T-cell (primary cell): ENCODE measurements around the gene VKORC1L1. TPM values are rescaled to one million over a fixed set of nuclear protein-coding genes. Genes with fewer than 3 reads are reported as not detected.
"Not testable (repeated sequence)": the region's sequence is repeated elsewhere in the genome, so short reads cannot be mapped to it uniquely, and the experiment has no call there.

Experiments used
- ATAC-seq, 4 experiments: fragments of 200-7000 bp in 3 of 4; fragments of 150-1000 bp in 1 of 4; cut with Tn5 transposase; replicated peaks in 1 of 4; 1 replicate in 3 of 4; 2 replicates in 1 of 4; pipeline ENCODE4 v1.10.0; 2021; ENCODE audit warnings: moderate library complexity in 3 of 4, mild to moderate bottlenecking in 2 of 4, moderate number of reproducible peaks in 1 of 4
- CTCF ChIA-PET, 2 donors: fragments of 300-600 bp; sonication (Branson Sonifier 250); formaldehyde crosslinking; loops; one replicate each; lab custom pipeline; 2022; ENCODE audit warnings: antibody characterized with exemption in 2 of 2; lab: Charles Lee
- POLR2A ChIA-PET, 2 donors: fragments of 300-600 bp; sonication (Branson Sonifier 250); formaldehyde crosslinking; loops; one replicate each; lab custom pipeline; 2022; ENCODE audit warnings: antibody characterized with exemption in 2 of 2; lab: Charles Lee
- DNase-seq, 35 experiments: peaks; one replicate each; pipeline versions ENCODE4 v3.0.0 to v3.0.0-alpha.2; 2013 to 2023
- H3K27ac ChIP-seq: one replicate; pipeline ENCODE4 v1.5.1; 2013; ENCODE audit warnings: low read length
- H3K27me3 ChIP-seq, 2 experiments: replicated peaks in 1 of 2; 1 replicate in 1 of 2; 2 replicates in 1 of 2; pipeline versions ENCODE4 v1.6.1 to v1.7.0; 2013; ENCODE audit warnings: low read length in 1 of 2, mixed read lengths in 1 of 2; ENCODE audit not compliant: control insufficient read depth in 2 of 2, insufficient read depth in 2 of 2; ENCODE audit errors: extremely low read depth in 1 of 2
- H3K36me3 ChIP-seq, 2 donors: 1 replicate in 1 of 2; 2 replicates in 1 of 2; pipeline versions ENCODE4 v1.6.1 to v1.7.0; 2013; ENCODE audit warnings: low read length in 1 of 2; ENCODE audit not compliant: control insufficient read depth in 2 of 2, insufficient read depth in 1 of 2; ENCODE audit errors: extremely low read depth in 1 of 2
- H3K4me1 ChIP-seq, 2 experiments: 1 replicate in 1 of 2; 2 replicates in 1 of 2; pipeline versions ENCODE4 v1.6.1 to v1.7.0; 2013; ENCODE audit warnings: low read length in 2 of 2, mixed read lengths in 1 of 2; ENCODE audit not compliant: insufficient read depth in 2 of 2, control insufficient read depth in 1 of 2; ENCODE audit errors: extremely low read depth in 1 of 2
- H3K4me3 ChIP-seq, 2 donors: 1 replicate in 1 of 2; 2 replicates in 1 of 2; pipeline versions ENCODE4 v1.5.1 to v1.7.0; 2013; ENCODE audit warnings: mild to moderate bottlenecking in 2 of 2, low read length in 1 of 2, moderate library complexity in 1 of 2; ENCODE audit not compliant: control insufficient read depth in 1 of 2; ENCODE audit errors: extremely low read depth in 1 of 2
- H3K9me3 ChIP-seq: 2 replicates; pipeline ENCODE4 v1.7.0; 2013
- H3K27ac Mint-ChIP-seq, 2 donors: one replicate each; pipeline ENCODE4 v1.8.0; 2020 to 2021; ENCODE audit warnings: mild to moderate bottlenecking in 2 of 2, mixed read lengths in 2 of 2
- H3K27me3 Mint-ChIP-seq, 2 donors: one replicate each; pipeline ENCODE4 v1.8.0; 2021 to 2022; ENCODE audit warnings: mixed read lengths in 2 of 2
- H3K36me3 Mint-ChIP-seq: one replicate; pipeline ENCODE4 v1.8.0; 2021; ENCODE audit warnings: mixed read lengths
- H3K4me1 Mint-ChIP-seq, 3 donors: one replicate each; pipeline ENCODE4 v1.8.0; 2020 to 2022; ENCODE audit warnings: mixed read lengths in 3 of 3, mild to moderate bottlenecking in 1 of 3
- H3K4me3 Mint-ChIP-seq, 3 donors: one replicate each; pipeline ENCODE4 v1.8.0; 2020 to 2022; ENCODE audit warnings: mild to moderate bottlenecking in 3 of 3, mixed read lengths in 3 of 3, moderate library complexity in 3 of 3
- H3K9me3 Mint-ChIP-seq, 3 donors: one replicate each; pipeline ENCODE4 v1.8.0; 2020 to 2022; ENCODE audit warnings: mixed read lengths in 3 of 3
- WGBS: methylation state at CpG from one replicate; pipeline ENCODE4 v1.1.5; 2013; ENCODE audit warnings: missing lambda C conversion rate; ENCODE audit not compliant: insufficient coverage; 5-methylcytosine and 5-hydroxymethylcytosine counted together
- total RNA-seq, 35 experiments: library from RNA in 6 of 35; stranded (reverse) in 6 of 35; fragments of 120-200 nt in 1 of 35; gene quantifications; one replicate each; pipeline versions ENCODE4 v1.2.1 to v1.2.4 and lab custom pipeline; 2013 to 2026

Gene VKORC1L1
- total RNA-seq, 5 donors from 2014 or later (not counting 1 experiment from before 2014, with no cell fraction given) = 3.8 to 13.2 (median 10.8) TPM

DNA sequence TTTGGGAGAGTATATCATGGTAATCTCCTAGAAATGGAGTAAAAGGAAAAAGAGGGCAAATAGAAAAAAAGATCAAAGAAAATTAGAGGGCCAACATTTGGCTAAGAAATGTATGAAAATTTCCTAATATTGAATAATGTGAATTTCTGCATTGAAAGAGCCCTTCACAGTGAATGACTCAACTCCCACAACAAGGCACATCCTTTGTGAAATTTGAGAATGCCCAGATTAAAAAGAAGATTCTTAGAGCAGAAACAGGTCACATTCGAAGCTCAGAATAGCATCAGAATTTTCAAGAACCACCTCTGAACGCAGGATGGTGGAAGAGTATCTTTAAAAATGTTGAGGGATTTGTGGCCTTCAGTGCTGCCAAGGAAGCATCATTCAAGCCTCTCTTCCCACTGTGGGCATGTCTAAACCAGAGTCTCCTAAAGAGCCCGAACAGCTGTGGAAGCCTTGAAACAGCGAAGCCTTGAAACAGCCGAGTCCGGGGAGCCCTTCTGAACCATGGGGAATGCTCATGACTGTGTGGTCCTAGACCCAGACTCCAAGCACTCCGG is 65.5 kb downstream of the VKORC1L1 start:
- no peaks in the 10 kb centered on the region for H3K36me3 ChIP-seq
- DNase-seq (no peak), ATAC-seq (no peak)
- H3K4me1 Mint-ChIP-seq = peaks cover 3 to 5% (median 3%) of the 10 kb centered on the region in 3 donors
- ChIA-PET POLR2A (no interaction called here), CTCF (no interaction called here)
- no peaks in the 10 kb centered on the region for H3K27me3 Mint-ChIP-seq
- H3K4me3 Mint-ChIP-seq = no peak overlapping the region
- H3K27me3 ChIP-seq = no peaks in the 10 kb centered on the region
- 99% methylated on average over 5 of the region's 7 CpGs for WGBS
- H3K36me3 Mint-ChIP-seq = peaks cover 47% of the 10 kb centered on the region
- H3K27ac ChIP-seq = no peak overlapping the region
- H3K4me3 ChIP-seq = no peak overlapping the region
- H3K9me3 ChIP-seq = no peaks in the 10 kb centered on the region
- no peak overlapping the region for H3K27ac Mint-ChIP-seq
- no peaks in the 10 kb centered on the region for H3K4me1 ChIP-seq
- H3K9me3 Mint-ChIP-seq = peaks cover 9 to 11% (median 9%) of the 10 kb centered on the region in 3 donors

DNA sequence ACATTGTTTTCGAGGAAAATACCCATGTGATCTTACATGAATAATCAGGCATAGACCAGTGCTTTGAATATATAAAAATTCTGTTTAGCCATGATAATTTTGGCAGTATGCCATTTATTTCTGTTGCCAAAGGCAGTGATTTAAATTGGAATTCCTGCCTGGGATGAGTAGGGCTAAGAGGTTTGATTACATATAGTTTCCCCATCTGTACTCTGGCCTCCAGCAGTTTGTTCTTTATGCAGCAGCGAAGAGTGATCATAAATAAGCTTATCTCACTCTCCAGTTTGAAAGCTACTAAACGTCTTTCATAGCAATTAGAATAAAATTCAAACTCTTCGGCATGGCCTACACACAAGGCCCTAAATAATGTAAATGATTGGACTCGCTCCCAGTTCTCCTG is 72.9 kb downstream of the VKORC1L1 start:
- H3K27ac ChIP-seq, H3K4me1 Mint-ChIP-seq, H3K9me3 Mint-ChIP-seq, H3K4me1 ChIP-seq, H3K27ac Mint-ChIP-seq, H3K9me3 ChIP-seq, CTCF ChIA-PET, ATAC-seq, H3K27me3 Mint-ChIP-seq, H3K36me3 ChIP-seq, H3K36me3 Mint-ChIP-seq, H3K27me3 ChIP-seq, H3K4me3 ChIP-seq, H3K4me3 Mint-ChIP-seq, DNase-seq: not testable (repeated sequence)
- POLR2A ChIA-PET = interaction anchor here in 1 of 2 donors (0.6 kb wide), 1 partner anchor 1098 kb away, joined by 4 read pairs; no protein-coding TSS in a partner anchor
- no CpG with 5 or more reads among the region's 5 CpGs for WGBS

DNA sequence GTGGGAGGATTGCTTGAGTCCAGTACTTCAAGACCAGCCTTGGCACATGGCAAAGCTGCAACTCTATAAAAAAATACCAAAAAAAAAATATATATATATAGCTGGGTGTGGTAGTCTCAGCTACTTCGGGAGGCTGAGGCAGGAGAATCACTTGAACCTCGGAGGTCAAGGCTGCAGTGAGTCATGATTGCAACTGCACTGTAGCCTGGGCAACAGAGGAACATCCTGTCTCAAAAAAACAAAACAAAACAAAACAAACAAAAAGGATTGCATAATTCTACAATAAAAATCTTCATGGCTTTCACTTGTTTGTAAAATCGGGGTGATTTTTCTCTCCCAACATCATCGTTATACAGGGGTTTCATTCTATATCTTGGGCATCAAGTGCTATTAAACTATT is 74.0 kb downstream of the VKORC1L1 start:
- DNase-seq = no peak
- Histone ChIP-seq H3K9me3 (no peaks in the 10 kb centered on the region), H3K36me3 (no peaks in the 10 kb centered on the region), H3K27ac (no peak overlapping the region), H3K4me3 (no peak overlapping the region), H3K4me1 (no peaks in the 10 kb centered on the region), H3K27me3 (no peaks in the 10 kb centered on the region)
- H3K4me1 Mint-ChIP-seq = peaks cover 0 to 4% (median 0%) of the 10 kb centered on the region in 3 donors
- no peak overlapping the region for H3K4me3 Mint-ChIP-seq
- no peaks in the 10 kb centered on the region for H3K27me3 Mint-ChIP-seq
- no peaks in the 10 kb centered on the region for H3K36me3 Mint-ChIP-seq
- ATAC-seq = no peak
- POLR2A ChIA-PET = no interaction called here
- WGBS = 60% methylated on average over 1 of the region's 4 CpGs
- H3K9me3 Mint-ChIP-seq = no peaks in the 10 kb centered on the region
- H3K27ac Mint-ChIP-seq = peak overlapping the region in 1 of 2 donors; percentile 27
- CTCF ChIA-PET = no interaction called here

DNA sequence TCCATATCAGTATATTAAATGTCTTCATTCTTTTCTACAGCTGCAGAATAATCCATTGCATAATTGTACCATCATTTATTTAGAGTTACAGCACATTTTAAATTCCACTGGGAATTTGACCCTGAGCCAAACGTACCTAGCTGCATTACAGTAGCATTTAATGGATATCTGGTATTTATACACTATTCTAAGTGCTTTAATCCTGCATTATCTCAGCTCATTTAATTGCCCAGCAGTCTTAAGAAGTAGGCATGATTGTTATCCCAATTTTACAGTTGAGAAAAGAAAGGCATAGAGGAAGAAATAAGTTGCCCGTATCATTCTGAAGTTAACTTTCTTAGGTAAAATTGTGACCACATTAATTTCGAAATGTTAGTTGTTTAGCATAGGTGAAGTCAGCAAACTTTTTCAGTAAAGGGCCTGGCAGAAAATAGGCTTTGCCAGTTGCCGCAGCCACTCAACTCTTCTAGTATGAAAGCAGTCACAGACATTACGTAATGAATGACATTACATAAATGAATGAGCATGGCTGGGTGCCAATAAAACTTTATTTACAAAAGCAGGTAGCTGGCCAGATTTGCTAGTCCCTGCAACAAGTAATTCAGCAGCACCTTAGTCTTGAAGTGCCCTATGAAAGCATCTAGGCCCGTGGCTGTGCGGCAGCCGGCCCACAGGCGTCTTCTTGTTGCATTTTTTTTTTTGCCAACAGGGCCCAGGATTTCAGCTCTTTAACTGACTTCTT is 79.1 kb downstream of the VKORC1L1 start:
- H3K27me3 Mint-ChIP-seq = no peaks in the 10 kb centered on the region
- 96% methylated on average over 4 of the region's 9 CpGs for WGBS

DNA sequence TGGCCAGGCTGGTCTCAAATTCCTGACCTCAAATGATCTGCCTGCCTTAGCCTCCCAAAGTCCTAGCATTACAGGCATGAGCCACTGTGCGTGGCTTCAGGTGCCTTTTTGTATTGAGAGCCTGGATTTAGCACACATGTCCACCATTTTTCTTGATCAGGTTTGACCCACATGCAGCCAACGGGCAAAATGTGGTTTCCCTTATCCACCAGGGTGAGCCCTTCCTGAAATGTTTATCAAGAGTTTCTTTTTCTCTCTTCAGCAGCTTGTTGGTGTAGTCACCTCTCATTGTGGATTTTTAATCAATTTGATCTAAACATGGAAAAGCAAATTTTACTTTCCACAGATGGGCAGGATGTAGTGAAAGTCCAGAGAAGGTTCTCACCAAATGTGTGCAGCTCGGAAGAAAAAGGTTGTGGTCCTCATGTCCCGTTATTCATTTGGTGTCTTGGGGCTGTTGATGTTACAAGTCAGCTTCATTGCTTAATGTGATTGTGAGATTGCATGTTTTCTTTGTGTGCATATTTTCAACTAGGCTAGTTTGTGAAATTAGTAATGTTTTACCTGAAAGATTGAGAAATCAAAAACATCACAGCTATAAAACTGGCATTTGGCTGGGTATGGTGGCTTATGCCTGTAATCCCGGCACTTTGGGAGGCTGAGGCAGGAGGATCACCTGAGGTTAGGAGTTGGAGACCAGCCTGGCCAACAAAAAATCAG is 80.3 kb downstream of the VKORC1L1 start:
- no peaks in the 10 kb centered on the region for H3K9me3 ChIP-seq
- no peak overlapping the region for H3K27ac ChIP-seq
- no peak overlapping the region for H3K4me3 ChIP-seq
- WGBS = 91% methylated on average over 4 of the region's 5 CpGs
- Mint-ChIP-seq H3K4me3 (no peak overlapping the region), H3K9me3 (no peaks in the 10 kb centered on the region), H3K27ac (no peak overlapping the region), H3K4me1 (no peaks in the 10 kb centered on the region), H3K27me3 (no peaks in the 10 kb centered on the region), H3K36me3 (peaks cover 26% of the 10 kb centered on the region)
- DNase-seq = no peak
- ATAC-seq = no peak
- ChIA-PET CTCF (no interaction called here), POLR2A (no interaction called here)
- no peaks in the 10 kb centered on the region for H3K27me3 ChIP-seq
- H3K4me1 ChIP-seq = no peaks in the 10 kb centered on the region
- peaks cover 4 to 20% of the 10 kb centered on the region in 2 donors for H3K36me3 ChIP-seq

More for the DNA sequence above, 79.1 kb downstream of the VKORC1L1 start:
- POLR2A ChIA-PET = interaction anchor here in 1 of 2 donors (0.6 to 0.9 kb wide), 3 partner anchors 11 to 860 kb away, joined by 3 to 6 read pairs (median 4); no protein-coding TSS in a partner anchor
- Histone ChIP-seq H3K27me3 (no peaks in the 10 kb centered on the region), H3K9me3 (no peaks in the 10 kb centered on the region), H3K27ac (no peak overlapping the region), H3K4me3 (no peak overlapping the region), H3K4me1 (no peaks in the 10 kb centered on the region), H3K36me3 (peaks cover 4 to 20% of the 10 kb centered on the region in 2 donors)
- DNase-seq (no peak), ATAC-seq (no peak)
- CTCF ChIA-PET = interaction anchor here in 1 of 2 donors (0.5 kb wide), 1 partner anchor 151 kb away, joined by 4 read pairs; no protein-coding TSS in a partner anchor
- H3K27ac Mint-ChIP-seq = no peak overlapping the region
- H3K4me3 Mint-ChIP-seq = no peak overlapping the region
- no peaks in the 10 kb centered on the region for H3K9me3 Mint-ChIP-seq
- H3K36me3 Mint-ChIP-seq = peaks cover 26% of the 10 kb centered on the region
- H3K4me1 Mint-ChIP-seq = peaks cover 0 to 2% (median 0%) of the 10 kb centered on the region in 3 donors

DNA sequence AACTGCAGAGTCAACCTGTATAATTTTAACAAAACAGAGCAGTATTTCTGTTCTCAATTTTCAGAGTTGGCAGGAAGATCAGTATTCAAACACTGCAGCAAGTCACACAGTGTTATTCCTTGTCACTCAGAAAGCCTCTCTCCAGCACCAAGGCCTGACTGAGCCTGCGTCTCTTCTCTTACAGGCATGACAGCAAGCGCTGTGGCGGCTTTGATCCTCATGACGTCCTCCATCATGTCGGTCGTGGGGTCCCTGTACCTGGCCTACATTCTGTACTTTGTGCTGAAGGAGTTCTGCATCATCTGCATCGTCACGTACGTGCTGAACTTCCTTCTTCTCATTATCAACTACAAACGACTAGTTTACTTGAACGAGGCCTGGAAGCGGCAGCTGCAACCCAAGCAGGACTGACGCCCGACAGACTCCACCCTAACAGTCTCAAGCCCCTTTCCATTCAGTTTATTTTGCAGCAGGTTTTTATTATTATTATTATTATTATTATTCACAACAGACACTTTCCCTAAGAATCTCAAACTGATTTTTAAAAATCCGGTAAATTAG is 81.1 kb downstream of the VKORC1L1 start:
- DNase-seq = no peak
- no peaks in the 10 kb centered on the region for H3K4me1 Mint-ChIP-seq

More for the DNA sequence above, 81.1 kb downstream of the VKORC1L1 start:
- CTCF ChIA-PET = no interaction called here
- no peaks in the 10 kb centered on the region for H3K27me3 Mint-ChIP-seq
- H3K27ac Mint-ChIP-seq = no peak overlapping the region
- Histone ChIP-seq H3K4me1 (no peaks in the 10 kb centered on the region), H3K27me3 (no peaks in the 10 kb centered on the region), H3K9me3 (no peaks in the 10 kb centered on the region), H3K27ac (no peak overlapping the region), H3K36me3 (peaks cover 4 to 23% of the 10 kb centered on the region in 2 donors), H3K4me3 (no peak overlapping the region)
- POLR2A ChIA-PET = no interaction called here
- 100% methylated on average over 6 of the region's 15 CpGs for WGBS
- peaks cover 26% of the 10 kb centered on the region for H3K36me3 Mint-ChIP-seq
- no peaks in the 10 kb centered on the region for H3K9me3 Mint-ChIP-seq
- no peak overlapping the region for H3K4me3 Mint-ChIP-seq
- ATAC-seq = no peak
